Upper lobe of left lung (tissue), 6 donors: ENCODE results near the gene CYFIP2. TPM values are rescaled to one million over a fixed set of nuclear protein-coding genes. Genes with fewer than 3 reads are reported as not detected.
A peak's percentile ranks its signal among the peaks of the same experiment; 100 is the strongest.

Experiments used
- ATAC-seq, 2 donors: fragments of 200-7000 bp; cut with Tn5 transposase; one replicate each; pipeline ENCODE4 v1.9.1; 2022; ENCODE audit warnings: mild to moderate bottlenecking in 2 of 2, moderate library complexity in 2 of 2; ENCODE audit not compliant: low FRiP score in 2 of 2
- DNase-seq, 2 donors: peaks; one replicate each; pipeline ENCODE4 v3.0.0-alpha.2; 2019 to 2020
- H3K27ac ChIP-seq, 4 donors: fragments of 200-600 bp; sonication (generic); one replicate each; pipeline ENCODE4 v1.5.1; 2016 to 2019
- H3K27me3 ChIP-seq, 4 donors: fragments of 200-600 bp; sonication (generic); one replicate each; pipeline ENCODE4 v1.5.1; 2017 to 2019
- H3K36me3 ChIP-seq, 4 donors: fragments of 200-600 bp; sonication (generic); one replicate each; pipeline ENCODE4 v1.5.1; 2016 to 2019
- H3K4me1 ChIP-seq, 4 donors: fragments of 200-600 bp; sonication (generic); one replicate each; pipeline ENCODE4 v1.5.1; 2018 to 2019
- H3K4me3 ChIP-seq, 4 donors: fragments of 200-600 bp; sonication (generic); one replicate each; pipeline ENCODE4 v1.5.1; 2017 to 2019; ENCODE audit warnings: mild to moderate bottlenecking in 2 of 4, moderate library complexity in 1 of 4
- H3K9me3 ChIP-seq, 4 donors: fragments of 200-600 bp; sonication (generic); one replicate each; pipeline ENCODE4 v1.5.1; 2018 to 2019
- EP300 ChIP-seq, 4 donors: sonication (generic); formaldehyde crosslinking; IDR thresholded peaks; one replicate each; pipeline ENCODE4 v1.5.1; 2017; ENCODE audit warnings: antibody characterized with exemption in 4 of 4, control low read depth in 2 of 4
- POLR2A ChIP-seq, 4 donors: fragments of 450-650 bp; IDR thresholded peaks; one replicate each; pipeline ENCODE4 v1.5.1; 2016 to 2017; ENCODE audit warnings: antibody characterized with exemption in 4 of 4, mild to moderate bottlenecking in 2 of 4
- POLR2AphosphoS5 ChIP-seq, 2 donors: sonication (generic); formaldehyde crosslinking; IDR thresholded peaks; one replicate each; pipeline ENCODE4 v1.5.1; 2017; ENCODE audit warnings: antibody characterized with exemption in 2 of 2
- WGBS, 2 donors: methylation state at CpG; one replicate each; pipeline ENCODE4 v1.1.5; 2017 to 2018; 5-methylcytosine and 5-hydroxymethylcytosine counted together
- total RNA-seq, 6 donors: library from RNA; depleted of rRNA in 4 of 6; stranded (reverse); fragments of >200 nt in 4 of 6; gene quantifications; one replicate each; pipeline versions ENCODE4 v1.1.0 to v1.2.1, GENCODE V29; 2016 to 2021
- TF ChIP-seq, protein P1 (sequence below), 6 experiments: fragments of 450-650 bp in 4 of 6; fragments of 200-600 bp in 2 of 6; sonication (generic) in 2 of 6; IDR thresholded peaks; one replicate each; pipeline ENCODE4 v1.5.1; 2016 to 2019; ENCODE audit warnings: antibody characterized with exemption in 6 of 6
- donor health status: DM: no; HTN: no; CAD: no; lungs with moderate emphysema.
- donor health status: DM: no; HTN: yes; CAD: no; lungs with severe emphysema.

The CYFIP2 gene
- total RNA-seq, 6 donors from 2014 or later = 39.6 to 71.8 (median 47.7) TPM

DNA sequence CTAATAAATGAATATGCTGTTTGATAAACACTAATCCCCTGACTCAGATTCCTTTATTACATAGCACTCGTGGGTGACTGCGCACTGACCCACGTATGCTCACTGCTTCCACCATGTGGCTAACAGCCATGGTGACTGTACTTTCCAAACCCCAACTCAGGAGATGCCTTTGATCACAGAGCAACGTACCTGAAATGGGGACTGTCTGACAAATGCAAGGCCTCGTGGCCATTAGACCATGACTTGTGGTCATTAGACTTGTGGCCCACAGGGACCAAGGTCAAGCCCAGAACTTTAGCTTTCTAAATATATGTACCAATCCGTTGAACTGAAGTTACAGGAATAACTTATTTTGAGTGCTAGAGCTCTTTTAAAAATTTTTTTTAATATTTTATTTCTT, 46.6 kb downstream of the CYFIP2 start:
- Histone ChIP-seq H3K9me3 (no peaks in the 10 kb centered on the region), H3K4me3 (no peak overlapping the region), H3K27me3 (no peaks in the 10 kb centered on the region), H3K4me1 (no peaks in the 10 kb centered on the region), H3K36me3 (peaks cover 0 to 15% (median 5%) of the 10 kb centered on the region in 4 donors), H3K27ac (no peak overlapping the region)
- 25 to 31% methylated on average over 6 of the region's 6 CpGs for WGBS, 2 donors
- no peak for TF ChIP-seq POLR2A (IDR thresholded peaks at IDR 0.05)
- TF ChIP-seq, protein P1, sequence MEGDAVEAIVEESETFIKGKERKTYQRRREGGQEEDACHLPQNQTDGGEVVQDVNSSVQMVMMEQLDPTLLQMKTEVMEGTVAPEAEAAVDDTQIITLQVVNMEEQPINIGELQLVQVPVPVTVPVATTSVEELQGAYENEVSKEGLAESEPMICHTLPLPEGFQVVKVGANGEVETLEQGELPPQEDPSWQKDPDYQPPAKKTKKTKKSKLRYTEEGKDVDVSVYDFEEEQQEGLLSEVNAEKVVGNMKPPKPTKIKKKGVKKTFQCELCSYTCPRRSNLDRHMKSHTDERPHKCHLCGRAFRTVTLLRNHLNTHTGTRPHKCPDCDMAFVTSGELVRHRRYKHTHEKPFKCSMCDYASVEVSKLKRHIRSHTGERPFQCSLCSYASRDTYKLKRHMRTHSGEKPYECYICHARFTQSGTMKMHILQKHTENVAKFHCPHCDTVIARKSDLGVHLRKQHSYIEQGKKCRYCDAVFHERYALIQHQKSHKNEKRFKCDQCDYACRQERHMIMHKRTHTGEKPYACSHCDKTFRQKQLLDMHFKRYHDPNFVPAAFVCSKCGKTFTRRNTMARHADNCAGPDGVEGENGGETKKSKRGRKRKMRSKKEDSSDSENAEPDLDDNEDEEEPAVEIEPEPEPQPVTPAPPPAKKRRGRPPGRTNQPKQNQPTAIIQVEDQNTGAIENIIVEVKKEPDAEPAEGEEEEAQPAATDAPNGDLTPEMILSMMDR (IDR thresholded peaks at IDR 0.05) = peak; percentile 17 to 64 (median 47)
- DNase-seq (peak in 1 of 2 donors; percentile 38), ATAC-seq (peak; percentile 75 to 76)

- TF ChIP-seq EP300 (IDR thresholded peaks at IDR 0.05) (no peak), POLR2A (IDR thresholded peaks at IDR 0.05) (no peak), POLR2AphosphoS5 (IDR thresholded peaks at IDR 0.05) (no peak)
- TF ChIP-seq, protein P1 (IDR thresholded peaks at IDR 0.05) = no peak
- H3K27me3 ChIP-seq = no peaks in the 10 kb centered on the region
- ATAC-seq (no peak), DNase-seq (peak in 1 of 2 donors; percentile 54)
- H3K36me3 ChIP-seq = peaks cover 3 to 52% (median 28%) of the 10 kb centered on the region in 4 donors
- no peak overlapping the region for H3K27ac ChIP-seq
- 94 to 95% methylated on average over 13 of the region's 13 CpGs for WGBS, 2 donors
- H3K4me3 ChIP-seq = no peak overlapping the region
- no peaks in the 10 kb centered on the region for H3K9me3 ChIP-seq
- H3K4me1 ChIP-seq = no peaks in the 10 kb centered on the region
Observed at GRCh38 chr5:157322581-157322980, 56.7 kb downstream of the CYFIP2 start.

- H3K9me3 ChIP-seq = no peaks in the 10 kb centered on the region
- no peak overlapping the region for H3K4me3 ChIP-seq
- DNase-seq = no peak
- no peak for TF ChIP-seq POLR2AphosphoS5 (IDR thresholded peaks at IDR 0.05)
- TF ChIP-seq, protein P1 (IDR thresholded peaks at IDR 0.05) = no peak
- TF ChIP-seq POLR2A (IDR thresholded peaks at IDR 0.05) = no peak
- TF ChIP-seq EP300 (IDR thresholded peaks at IDR 0.05) = no peak
- H3K36me3 ChIP-seq = peaks cover 3 to 52% (median 28%) of the 10 kb centered on the region in 4 donors
- H3K27ac ChIP-seq = no peak overlapping the region
- no peak for ATAC-seq
- no peaks in the 10 kb centered on the region for H3K27me3 ChIP-seq
- H3K4me1 ChIP-seq = peaks cover 0 to 3% (median under 1%) of the 10 kb centered on the region in 4 donors
- WGBS, 2 donors = 90 to 95% methylated on average over 7 to 10 of the region's 10 CpGs
Observed at GRCh38 chr5:157323107-157323706, 57.3 kb downstream of the CYFIP2 start.

DNA sequence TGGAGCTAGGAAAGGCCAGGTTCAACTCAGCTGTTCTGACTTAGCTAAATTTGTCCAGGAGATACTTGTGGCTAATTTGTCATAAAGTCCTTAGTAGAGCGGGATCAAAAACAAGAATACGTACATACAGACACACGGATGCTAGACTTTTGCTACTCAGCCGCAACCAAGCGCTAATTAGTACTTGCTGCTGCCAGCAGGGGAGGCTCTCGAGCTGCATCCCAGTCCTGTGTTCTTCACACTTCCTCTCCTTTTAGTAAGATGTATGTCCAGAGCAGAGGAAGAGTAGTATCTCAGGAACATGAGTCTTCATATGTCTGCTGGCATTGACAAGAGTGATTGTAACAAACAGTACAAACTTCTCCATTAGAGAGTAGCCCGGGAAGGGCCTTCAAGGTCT, 58.3 kb downstream of the CYFIP2 start:
- ATAC-seq (no peak), DNase-seq (no peak)
- H3K4me1 ChIP-seq = peaks cover 0 to 12% (median 6%) of the 10 kb centered on the region in 4 donors
- TF ChIP-seq POLR2A (IDR thresholded peaks at IDR 0.05) = no peak
- TF ChIP-seq, protein P1 (IDR thresholded peaks at IDR 0.05) = no peak
- TF ChIP-seq POLR2AphosphoS5 (IDR thresholded peaks at IDR 0.05) = no peak
- no peak for TF ChIP-seq EP300 (IDR thresholded peaks at IDR 0.05)
- H3K4me3 ChIP-seq = no peak overlapping the region
- peaks cover 3 to 52% (median 26%) of the 10 kb centered on the region in 4 donors for H3K36me3 ChIP-seq
- 96 to 98% methylated on average over 6 to 7 of the region's 7 CpGs for WGBS, 2 donors
- no peaks in the 10 kb centered on the region for H3K9me3 ChIP-seq
- H3K27ac ChIP-seq = no peak overlapping the region
- no peaks in the 10 kb centered on the region for H3K27me3 ChIP-seq
